OCI-LY1 (cell line): ENCODE results near the gene IL1RAP.

ENCODE experiments used
- H2AFZ ChIP-seq: fragments of 200-600 bp; sonication (generic), shearing (Covaris generic); 2 replicates; pipeline ENCODE4 v1.6.0; 2014; ENCODE audit warnings: antibody characterized with exemption, mild to moderate bottlenecking, low read length
- H3F3A ChIP-seq: fragments of 200-600 bp; sonication (generic), shearing (Covaris generic); 2 replicates; pipeline ENCODE4 v1.6.0; 2014; ENCODE audit warnings: mild to moderate bottlenecking, antibody characterized with exemption, low read length, moderate library complexity; ENCODE audit not compliant: insufficient read depth
- H3K27ac ChIP-seq: fragments of 200-600 bp; sonication (generic); 2 replicates; pipeline ENCODE4 v1.5.1; 2014; ENCODE audit warnings: low read length, mixed run types, mild to moderate bottlenecking, low read depth; ENCODE audit not compliant: poor library complexity, severe bottlenecking
- H3K27me3 ChIP-seq: fragments of 200-600 bp; sonication (generic); 2 replicates; pipeline ENCODE4 v1.6.0; 2014; ENCODE audit warnings: antibody characterized with exemption, mild to moderate bottlenecking, low read length, moderate library complexity; ENCODE audit not compliant: insufficient read depth
- H3K36me3 ChIP-seq: fragments of 200-600 bp; sonication (generic); 2 replicates; pipeline ENCODE4 v1.6.1; 2014; ENCODE audit warnings: mild to moderate bottlenecking, antibody characterized with exemption, low read length, moderate library complexity, mixed read lengths; ENCODE audit not compliant: insufficient read depth
- H3K4me1 ChIP-seq: fragments of 200-600 bp; sonication (generic); 2 replicates; pipeline ENCODE4 v1.5.1; 2014; ENCODE audit warnings: mild to moderate bottlenecking, low read length, moderate library complexity; ENCODE audit not compliant: insufficient read depth, severe bottlenecking
- H3K4me2 ChIP-seq: fragments of 200-600 bp; sonication (generic), shearing (Covaris generic); 2 replicates; pipeline ENCODE4 v1.6.1; 2014; ENCODE audit warnings: low read length
- H3K4me3 ChIP-seq: fragments of 200-600 bp; sonication (generic); 2 replicates; pipeline ENCODE4 v1.5.1; 2014; ENCODE audit warnings: low read length, low read depth, mild to moderate bottlenecking, mixed read lengths; ENCODE audit not compliant: poor library complexity, severe bottlenecking
- H3K79me2 ChIP-seq: fragments of 200-600 bp; shearing (Covaris generic); 2 replicates; pipeline ENCODE4 v1.6.1; 2016; ENCODE audit warnings: mixed run types, low read length, mixed read lengths; ENCODE audit not compliant: insufficient read depth
- H3K9ac ChIP-seq: fragments of 200-600 bp; sonication (generic), shearing (Covaris generic); 2 replicates; pipeline ENCODE4 v1.6.1; 2014; ENCODE audit warnings: mild to moderate bottlenecking, low read length, mixed read lengths
- H3K9me2 ChIP-seq: fragments of 200-600 bp; sonication (generic), shearing (Covaris generic); 2 replicates; pipeline ENCODE4 v1.6.1; 2014; ENCODE audit warnings: low read depth, mild to moderate bottlenecking, low read length, mixed read lengths
- H3K9me3 ChIP-seq: fragments of 200-600 bp; shearing (Covaris generic); 2 replicates; pipeline ENCODE4 v1.6.1; 2014; ENCODE audit warnings: low read length, mixed read lengths
- H4K20me1 ChIP-seq: fragments of 200-600 bp; sonication (generic), shearing (Covaris generic); 2 replicates; pipeline ENCODE4 v1.6.0; 2016; ENCODE audit warnings: mild to moderate bottlenecking, low read length; ENCODE audit not compliant: insufficient read depth
- CTCF ChIP-seq: fragments of 200-600 bp; sonication (generic), shearing (Covaris generic); IDR thresholded peaks from 2 replicates; pipeline ENCODE4 v1.5.1; 2017; ENCODE audit warnings: mild to moderate bottlenecking, antibody characterized with exemption, low read length, moderate library complexity, mixed read lengths
- EZH2 ChIP-seq: fragments of 200-600 bp; sonication (generic), shearing (Covaris generic); IDR thresholded peaks from 2 replicates; pipeline ENCODE4 v1.8.0; 2017; ENCODE audit warnings: borderline replicate concordance, mixed run types, mild to moderate bottlenecking, antibody characterized with exemption, low read length, moderate library complexity, mixed read lengths

The IL1RAP gene

DNA sequence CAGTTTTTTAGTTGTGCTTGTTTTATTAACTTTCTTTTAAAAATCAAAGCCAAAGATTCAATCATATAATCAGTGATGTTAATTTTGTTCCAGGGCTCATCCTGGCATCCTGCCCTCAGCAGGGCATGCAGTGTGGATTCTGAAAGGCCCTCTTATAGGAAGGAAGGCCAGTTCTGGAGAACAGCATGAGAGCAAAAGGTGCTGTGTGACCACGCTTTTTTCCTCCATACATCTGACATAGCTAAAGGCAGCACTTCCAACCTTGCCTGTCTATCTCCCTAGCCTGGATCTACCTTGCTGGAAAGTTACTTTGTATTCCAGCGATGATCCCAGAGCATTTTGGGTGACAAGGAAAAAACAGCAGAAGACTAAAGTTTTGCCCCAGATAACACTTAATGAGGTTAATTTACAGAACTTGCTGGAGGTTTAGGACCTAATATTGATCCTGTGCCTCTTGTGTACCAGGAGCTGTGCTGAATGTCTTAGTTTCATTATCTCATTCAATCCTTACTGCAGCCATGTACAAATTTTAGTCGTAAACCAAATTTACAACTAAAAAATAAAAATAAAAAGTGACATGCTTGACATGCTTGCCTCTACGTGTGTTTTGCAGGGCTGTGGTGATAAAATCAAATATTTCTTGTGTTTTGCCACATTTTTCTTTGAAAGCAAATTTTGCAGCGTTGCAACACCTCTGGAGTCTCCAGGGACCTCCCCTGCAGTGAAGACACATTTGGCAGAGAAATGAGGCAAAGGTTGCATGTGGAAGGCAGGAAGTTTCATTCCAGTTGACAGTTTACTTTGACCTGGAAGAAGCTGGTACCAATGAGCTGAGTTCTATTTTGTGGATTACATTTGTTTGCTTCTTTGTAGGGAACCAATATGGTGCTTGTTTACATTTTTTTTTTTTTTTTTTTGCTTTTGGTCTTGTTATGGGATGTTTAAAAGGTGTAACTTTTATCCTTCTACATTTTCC, 13.2 kb downstream of the IL1RAP start:
- Histone ChIP-seq H3K36me3 (no peaks in the 10 kb centered on the region), H3K4me2 (no peak overlapping the region)

GRCh38 chr3:190528706-190529105, 14.8 kb downstream of the IL1RAP start:
- H3K4me2 ChIP-seq, result no peak overlapping the region
- H3K79me2 ChIP-seq, result no peaks in the 10 kb centered on the region
- no peaks in the 10 kb centered on the region for H4K20me1 ChIP-seq
- H3K27me3 ChIP-seq, result peaks cover 7% of the 10 kb centered on the region; the same call in 1 of the 2 replicates
- no peaks in the 10 kb centered on the region for H3K9me3 ChIP-seq
- H3K9ac ChIP-seq, result no peak overlapping the region
- no peak overlapping the region for H3K27ac ChIP-seq
- H3K9me2 ChIP-seq, result no peaks in the 10 kb centered on the region
- no peaks in the 10 kb centered on the region for H3K36me3 ChIP-seq
- H3F3A ChIP-seq, result no peaks in the 10 kb centered on the region
- H3K4me3 ChIP-seq, result no peak overlapping the region
- no peaks in the 10 kb centered on the region for H3K4me1 ChIP-seq
- no peak overlapping the region for H2AFZ ChIP-seq
- TF ChIP-seq EZH2 (no peak), CTCF (no peak)

More for the DNA sequence above, 13.2 kb downstream of the IL1RAP start:
- peaks cover 7% of the 10 kb centered on the region; the same call in 1 of the 2 replicates for H3K27me3 ChIP-seq
- H3K9ac ChIP-seq, result no peak overlapping the region
- H3K27ac ChIP-seq, result no peak overlapping the region
- no peaks in the 10 kb centered on the region for H4K20me1 ChIP-seq
- TF ChIP-seq CTCF, result no peak
- TF ChIP-seq EZH2, result no peak
- H3K79me2 ChIP-seq, result no peaks in the 10 kb centered on the region
- H3K4me3 ChIP-seq, result no peak overlapping the region
- H3F3A ChIP-seq, result no peaks in the 10 kb centered on the region
- no peaks in the 10 kb centered on the region for H3K4me1 ChIP-seq
- no peaks in the 10 kb centered on the region for H3K9me3 ChIP-seq
- H2AFZ ChIP-seq, result no peak overlapping the region
- H3K9me2 ChIP-seq, result no peaks in the 10 kb centered on the region

GRCh38 chr3:190531406-190531805, 17.5 kb downstream of the IL1RAP start:
- Histone ChIP-seq H3K36me3 (no peaks in the 10 kb centered on the region), H2AFZ (no peak overlapping the region), H3K9me3 (no peaks in the 10 kb centered on the region), H4K20me1 (no peaks in the 10 kb centered on the region), H3K4me3 (no peak overlapping the region), H3F3A (no peaks in the 10 kb centered on the region), H3K79me2 (no peaks in the 10 kb centered on the region), H3K9me2 (no peaks in the 10 kb centered on the region), H3K4me1 (no peaks in the 10 kb centered on the region), H3K27me3 (peaks cover 7% of the 10 kb centered on the region; the same call in 1 of the 2 replicates), H3K9ac (no peak overlapping the region), H3K27ac (no peak overlapping the region), H3K4me2 (no peak overlapping the region)
- TF ChIP-seq CTCF (no peak), EZH2 (no peak)
